GM23248 (cell line): ENCODE measurements around the gene ENO1. TPM values are rescaled to one million over a fixed set of nuclear protein-coding genes. Genes with fewer than 3 reads are reported as not detected.

Experiments used
- DNase-seq: peaks from one replicate; pipeline ENCODE4 v3.0.0-alpha.2; 2015
- H2AFZ ChIP-seq: fragments of 200-600 bp; sonication (generic); 2 replicates; pipeline ENCODE4 v1.6.1; 2016; ENCODE audit warnings: antibody characterized with exemption
- H3F3A ChIP-seq: fragments of 200-600 bp; sonication (generic); 2 replicates; pipeline ENCODE4 v1.6.1; 2016; ENCODE audit warnings: mild to moderate bottlenecking, antibody characterized with exemption, mixed run types; ENCODE audit not compliant: insufficient read depth
- H3K27ac ChIP-seq: fragments of 200-600 bp; sonication (generic); 2 replicates; pipeline ENCODE4 v1.5.1; 2016; ENCODE audit warnings: mild to moderate bottlenecking
- H3K27me3 ChIP-seq: fragments of 200-600 bp; sonication (generic); replicated peaks from 2 replicates; pipeline ENCODE4 v1.6.1; 2016; ENCODE audit warnings: mild to moderate bottlenecking; ENCODE audit not compliant: insufficient read depth
- H3K36me3 ChIP-seq: fragments of 200-600 bp; sonication (generic); 2 replicates; pipeline ENCODE4 v1.6.1; 2016; ENCODE audit warnings: low read depth, mild to moderate bottlenecking
- H3K4me1 ChIP-seq: fragments of 200-600 bp; sonication (generic); 2 replicates; pipeline ENCODE4 v1.6.1; 2016; ENCODE audit warnings: mild to moderate bottlenecking; ENCODE audit not compliant: insufficient read depth
- H3K4me2 ChIP-seq: fragments of 200-600 bp; sonication (generic); one replicate; pipeline ENCODE4 v1.6.1; 2016; ENCODE audit warnings: mild to moderate bottlenecking; ENCODE audit not compliant: unreplicated experiment
- H3K4me3 ChIP-seq: fragments of 200-600 bp; sonication (generic); 2 replicates; pipeline ENCODE4 v1.5.1; 2016; ENCODE audit warnings: mild to moderate bottlenecking
- H3K79me2 ChIP-seq: fragments of 200-600 bp; sonication (generic); 2 replicates; pipeline ENCODE4 v1.6.1; 2016; ENCODE audit warnings: mild to moderate bottlenecking; ENCODE audit not compliant: insufficient read depth
- H3K9ac ChIP-seq: fragments of 200-600 bp; sonication (generic); 2 replicates; pipeline ENCODE4 v1.6.1; 2016; ENCODE audit warnings: mild to moderate bottlenecking
- H3K9me2 ChIP-seq: fragments of 200-600 bp; sonication (generic); 2 replicates; pipeline ENCODE4 v1.6.1; 2016; ENCODE audit warnings: mixed run types, mild to moderate bottlenecking, moderate library complexity; ENCODE audit not compliant: insufficient read depth
- H3K9me3 ChIP-seq: fragments of 200-600 bp; sonication (generic); one replicate; pipeline ENCODE4 v1.6.1; 2017; ENCODE audit warnings: low read depth
- H4K20me1 ChIP-seq: fragments of 200-600 bp; sonication (generic); 2 replicates; pipeline ENCODE4 v1.6.0; 2016; ENCODE audit not compliant: insufficient read depth
- EZH2 ChIP-seq: fragments of 200-600 bp; sonication (generic); IDR thresholded peaks from 2 replicates; pipeline ENCODE4 v1.6.1; 2018; ENCODE audit warnings: antibody characterized with exemption, mild to moderate bottlenecking; ENCODE audit not compliant: insufficient read depth, poor library complexity, severe bottlenecking
- EZH2phosphoT487 ChIP-seq: fragments of 200-600 bp; sonication (generic); IDR thresholded peaks from 2 replicates; pipeline ENCODE4 v1.6.1; 2018; ENCODE audit warnings: antibody characterized with exemption, moderate library complexity, mild to moderate bottlenecking, low read depth; ENCODE audit not compliant: insufficient read depth
- WGBS, 2 experiments: methylation state at CpG; one replicate each; pipeline ENCODE4 v1.1.6; 2015 to 2017; ENCODE audit warnings: low lambda C conversion rate in 2 of 2, low coverage in 1 of 2; ENCODE audit errors: missing lambda C conversion rate in 2 of 2; 5-methylcytosine and 5-hydroxymethylcytosine counted together
- in situ Hi-C: fragments of 300-500 bp; cut with MboI; formaldehyde crosslinking; loops from 2 replicates; pipeline ENCODE4 v1.15.0; 2020
- polyA plus RNA-seq: library from polyadenylated mRNA; unstranded; fragments of >200 nt; fragmentation: Nextera tagmentation; extraction: Ambion mirVana; gene quantifications from 2 replicates; pipeline ENCODE4 v1.2.1, GENCODE V29; 2016
- total RNA-seq: library from RNA; depleted of rRNA; stranded (reverse); fragments of >200 nt; shearing (Covaris generic); gene quantifications from 2 replicates; pipeline ENCODE4 v1.2.3, GENCODE V29; 2014

ENO1 gene
- total and polyA plus RNA-seq, 2 experiments from 2014 or later: 2,185 to 2,304 TPM

DNA sequence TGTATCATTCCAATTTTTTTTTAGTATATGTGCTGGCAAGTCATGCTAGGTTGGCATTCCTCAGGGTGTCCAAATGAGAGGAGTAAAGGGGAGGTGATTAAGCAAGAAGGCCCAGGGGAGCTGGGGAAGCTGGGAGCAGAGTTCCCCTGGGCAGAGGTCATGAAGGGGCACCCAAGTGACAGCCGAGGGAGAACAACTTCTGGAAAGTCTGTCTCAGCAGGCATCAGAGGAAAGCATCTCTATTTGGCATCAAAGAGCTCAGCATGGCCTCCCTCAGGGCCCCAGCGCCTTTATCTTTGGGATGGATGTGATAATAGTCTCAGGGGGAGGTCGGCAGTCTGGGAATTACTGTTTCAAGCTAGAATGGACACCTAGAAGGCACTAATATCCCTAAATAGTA is 5.0 kb upstream of the ENO1 start:
- 53 to 57% methylated on average over 3 of the region's 3 CpGs for WGBS, 2 experiments

DNA sequence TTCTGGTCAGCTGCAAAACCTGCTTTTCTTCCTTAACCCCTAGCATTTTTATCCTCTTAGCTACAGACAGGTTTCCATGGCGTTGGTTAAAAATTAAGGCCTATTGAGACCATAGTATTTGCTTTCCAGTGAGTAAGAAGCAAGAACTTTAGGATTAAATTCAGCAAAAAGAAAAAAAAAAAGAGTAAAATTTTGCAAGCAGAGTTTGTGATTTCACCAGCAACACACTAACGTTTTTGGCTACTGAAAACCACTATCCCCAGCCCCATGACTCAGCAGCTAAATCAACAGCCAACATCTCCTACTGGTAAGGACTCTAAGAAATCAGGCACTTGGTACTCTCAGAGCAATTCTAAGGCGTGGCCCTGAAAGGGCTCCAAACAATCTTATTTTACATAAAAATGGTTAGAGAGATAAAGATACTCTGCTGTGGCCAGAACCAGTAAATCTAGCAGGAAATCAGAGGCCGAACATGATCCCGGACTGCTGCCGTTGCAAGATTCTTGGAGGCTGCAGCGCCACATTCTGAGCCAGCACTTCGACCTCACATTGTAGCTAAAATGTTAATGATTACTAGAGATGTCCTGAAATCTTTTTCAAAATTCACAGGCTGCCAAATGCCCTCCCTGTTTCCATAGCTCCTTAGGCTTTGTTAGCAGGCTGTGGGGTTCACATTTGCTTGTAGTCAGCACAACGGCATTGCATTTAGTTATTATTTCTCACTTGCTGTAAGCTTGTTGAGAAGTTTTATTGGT is 1.6 kb upstream of the ENO1 start:
- peaks cover 31% of the 10 kb centered on the region for H3K4me1 ChIP-seq
- peaks cover 41% of the 10 kb centered on the region for H3F3A ChIP-seq
- H2AFZ ChIP-seq: peak overlapping the region; percentile 60
- TF ChIP-seq EZH2: no peak
- TF ChIP-seq EZH2phosphoT487: no peak
- peaks cover 32% of the 10 kb centered on the region for H3K79me2 ChIP-seq
- peak overlapping the region; percentile 98 for H3K9ac ChIP-seq
- peaks cover 13% of the 10 kb centered on the region; the same call in 1 of the 2 replicates for H4K20me1 ChIP-seq
- peaks cover 23% of the 10 kb centered on the region for H3K36me3 ChIP-seq
- WGBS, 2 experiments: 1 to 3% methylated on average over 9 of the region's 9 CpGs
- peak overlapping the region; percentile 85 for H3K4me3 ChIP-seq
- H3K9me3 ChIP-seq: no peaks in the 10 kb centered on the region
- DNase-seq: peak; percentile 97
- no peaks in the 10 kb centered on the region for H3K9me2 ChIP-seq
- H3K27ac ChIP-seq: peak overlapping the region; percentile 94
- in situ Hi-C loops: no loop called here
- peak overlapping the region; percentile 76 for H3K4me2 ChIP-seq
- no peaks in the 10 kb centered on the region for H3K27me3 ChIP-seq

More for the DNA sequence above, 5.0 kb upstream of the ENO1 start:
- Histone ChIP-seq H2AFZ (no peak overlapping the region), H3F3A (peaks cover 16% of the 10 kb centered on the region), H3K36me3 (no peaks in the 10 kb centered on the region), H3K9ac (no peak overlapping the region), H3K4me3 (no peak overlapping the region), H3K9me2 (no peaks in the 10 kb centered on the region), H3K9me3 (no peaks in the 10 kb centered on the region), H3K4me2 (no peak overlapping the region), H3K4me1 (peaks cover 17% of the 10 kb centered on the region), H3K79me2 (no peaks in the 10 kb centered on the region), H4K20me1 (no peaks in the 10 kb centered on the region), H3K27me3 (no peaks in the 10 kb centered on the region), H3K27ac (no peak overlapping the region)
- TF ChIP-seq EZH2phosphoT487 (no peak), EZH2 (no peak)
- in situ Hi-C loops: no loop called here
- no peak for DNase-seq

DNA sequence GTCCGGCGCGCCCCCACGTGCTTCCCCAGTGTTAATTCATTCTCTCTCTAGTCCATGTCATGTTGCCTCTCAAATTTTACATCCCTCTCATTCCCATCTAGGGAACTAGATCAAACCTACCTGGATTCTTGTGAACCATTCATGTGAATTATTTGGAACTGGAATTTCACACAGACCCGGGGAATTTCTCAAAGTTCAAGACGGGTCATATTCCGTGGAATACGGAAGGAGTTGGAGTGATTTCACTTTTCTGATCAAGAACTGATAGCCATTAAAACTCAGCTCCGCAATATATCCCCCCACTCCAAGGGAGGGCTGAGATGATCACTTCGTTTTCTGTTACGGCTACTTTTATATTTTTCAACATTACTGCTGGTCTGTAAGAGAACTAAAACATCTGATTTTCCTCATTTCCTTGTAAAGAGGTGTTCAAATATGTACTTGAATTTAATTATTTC is 1.0 kb upstream of the ENO1 start:
- WGBS, 2 experiments: 1 to 2% methylated on average over 11 of the region's 11 CpGs
- no peak for TF ChIP-seq EZH2phosphoT487
- no peak for TF ChIP-seq EZH2
- Histone ChIP-seq H3K79me2 (peaks cover 38% of the 10 kb centered on the region), H3K9ac (peak overlapping the region; percentile 98), H4K20me1 (peaks cover 19% of the 10 kb centered on the region; the same call in 1 of the 2 replicates), H3F3A (peaks cover 47% of the 10 kb centered on the region), H3K27ac (peak overlapping the region; percentile 94), H3K4me2 (peak overlapping the region; percentile 75), H2AFZ (peak overlapping the region; percentile 12), H3K27me3 (no peaks in the 10 kb centered on the region), H3K9me3 (no peaks in the 10 kb centered on the region), H3K4me3 (peak overlapping the region; percentile 85), H3K9me2 (no peaks in the 10 kb centered on the region), H3K36me3 (peaks cover 29% of the 10 kb centered on the region), H3K4me1 (peaks cover 37% of the 10 kb centered on the region)
- DNase-seq: no peak
- in situ Hi-C loops: no loop called here

DNA sequence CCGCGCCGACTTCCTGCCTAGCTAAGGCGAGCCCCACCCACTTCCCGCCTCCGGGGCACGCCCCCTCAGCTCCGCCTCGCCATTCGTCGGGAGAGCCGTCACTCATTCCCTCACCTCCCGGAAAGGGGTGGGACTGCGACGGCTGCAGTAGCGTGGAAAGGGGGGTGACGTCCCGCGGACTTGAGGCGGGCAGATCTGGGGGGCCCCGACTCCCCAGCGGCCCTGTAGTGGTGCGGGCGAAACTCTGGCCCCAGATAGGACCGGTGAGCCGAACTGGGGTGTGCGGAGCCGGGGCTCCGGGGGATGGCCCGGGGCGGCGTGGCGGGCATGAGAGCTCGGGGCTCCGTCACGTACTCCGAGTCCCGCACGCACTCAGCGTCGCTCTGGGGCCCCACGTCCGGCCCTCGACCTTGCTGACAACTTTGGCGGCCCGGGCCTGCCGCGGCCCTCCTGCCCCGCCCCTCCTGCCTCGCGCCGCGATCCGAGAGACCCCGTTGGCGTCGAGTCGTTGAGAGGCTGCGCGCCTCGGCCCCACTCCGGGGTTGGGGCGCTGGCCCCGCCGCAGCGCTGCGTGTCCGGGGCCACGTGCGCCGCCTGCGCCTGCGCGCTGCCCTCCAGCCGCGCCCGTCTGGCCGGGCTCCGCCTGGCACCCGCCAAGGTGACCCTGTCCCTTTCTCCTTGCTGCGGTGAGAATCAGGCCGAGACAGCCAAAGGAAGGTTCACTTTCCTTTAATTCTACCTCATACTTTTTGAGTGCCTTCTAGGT is 395 bp upstream of the ENO1 start:
- Histone ChIP-seq H3K9me2 (no peaks in the 10 kb centered on the region), H3K4me2 (peak overlapping the region; percentile 75), H2AFZ (peak overlapping the region; percentile 12), H3K36me3 (peaks cover 34% of the 10 kb centered on the region), H3K9me3 (no peaks in the 10 kb centered on the region), H3K79me2 (peaks cover 43% of the 10 kb centered on the region), H3K27me3 (no peaks in the 10 kb centered on the region), H3K4me3 (peak overlapping the region; percentile 85), H3K27ac (peak overlapping the region; percentile 94), H4K20me1 (peaks cover 19% of the 10 kb centered on the region; the same call in 1 of the 2 replicates), H3K9ac (peak overlapping the region; percentile 98), H3K4me1 (peaks cover 42% of the 10 kb centered on the region), H3F3A (peaks cover 51% of the 10 kb centered on the region)
- in situ Hi-C loops: no loop called here
- no peak for TF ChIP-seq EZH2
- no peak for TF ChIP-seq EZH2phosphoT487
- WGBS, 2 experiments: 1% methylated on average over 45 to 64 of the region's 82 CpGs
- peak; percentile 99 for DNase-seq
